T-helper 1 cell (primary cell): ENCODE measurements around the gene N4BP3.

ENCODE experiments used
- DNase-seq, 5 donors: peaks; one replicate each; pipeline ENCODE4 v3.0.0-alpha.2; 2012 to 2020

The N4BP3 gene

GRCh38 chr5:178104492-178104891 is 8.8 kb upstream of the N4BP3 start:
- no peak for DNase-seq

DNA sequence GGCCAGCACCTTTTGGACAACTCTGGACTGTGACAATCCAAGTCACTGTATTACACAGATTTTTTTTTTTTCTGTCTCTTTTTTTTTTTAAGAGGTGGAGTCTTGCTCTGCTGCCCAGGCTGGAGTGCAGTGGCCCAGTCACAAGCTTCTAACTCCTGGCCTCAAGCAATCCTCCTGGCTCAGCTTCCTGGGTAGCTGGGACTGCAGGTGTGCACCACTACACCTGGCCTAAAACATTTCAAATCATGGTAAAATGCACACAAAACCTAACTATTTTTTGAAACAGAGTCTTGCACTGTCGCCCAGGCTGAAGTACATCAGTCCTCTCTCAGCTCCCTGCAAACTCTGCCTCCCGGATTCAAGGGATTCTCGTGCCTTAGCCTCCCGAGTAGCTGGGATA is 7.2 kb upstream of the N4BP3 start:
- DNase-seq, result no peak

GRCh38 chr5:178106556-178107239 is 6.6 kb upstream of the N4BP3 start:
- DNase-seq, result no peak

DNA sequence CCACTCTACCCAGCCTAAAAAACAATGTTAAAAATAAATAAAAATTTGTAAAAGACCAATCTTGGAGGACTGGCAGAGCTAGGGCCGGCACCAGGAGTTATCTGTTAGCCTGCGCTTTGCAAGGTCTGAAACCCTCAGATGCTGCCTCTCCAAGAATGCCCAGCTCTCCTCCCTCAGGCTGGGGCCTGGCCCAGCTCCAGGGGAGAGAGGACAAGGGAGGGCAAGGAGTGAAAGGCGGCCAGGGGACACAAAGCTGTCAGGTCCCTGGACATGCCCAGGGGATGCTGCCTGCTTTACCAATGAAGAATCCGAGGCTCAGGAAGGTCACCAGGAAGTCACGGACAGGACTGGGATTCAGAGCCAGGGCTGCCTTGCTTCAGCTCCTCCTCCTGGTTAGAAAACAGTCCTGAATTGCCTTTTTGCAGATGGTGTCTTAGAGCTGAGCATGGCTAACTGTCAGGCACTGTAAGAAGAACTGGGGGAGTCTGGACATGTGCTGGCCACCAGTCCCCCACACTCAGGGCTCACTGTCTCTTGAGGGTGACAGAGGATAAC is 5.5 kb upstream of the N4BP3 start:
- no peak for DNase-seq

DNA sequence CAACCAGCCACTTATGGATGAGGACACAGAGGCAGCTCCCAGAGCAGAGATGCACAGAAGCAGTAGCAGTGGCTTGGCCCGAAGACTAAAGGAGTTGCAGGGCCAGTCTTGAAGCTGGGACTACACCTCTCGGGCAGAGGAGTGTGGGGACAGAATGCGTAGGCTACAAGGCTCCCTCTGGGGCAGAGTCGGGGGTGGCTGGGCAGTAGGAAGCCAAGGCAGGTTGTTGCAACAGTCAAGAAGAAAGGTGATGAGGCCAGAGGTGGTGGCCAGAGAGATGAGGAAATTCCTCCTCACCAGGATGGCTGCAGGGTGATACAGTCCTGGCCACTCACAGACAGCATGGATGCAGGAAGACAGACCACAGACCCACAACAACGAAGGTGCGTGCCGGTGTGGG is 4.9 kb upstream of the N4BP3 start:
- DNase-seq, result no peak

- DNase-seq, result no peak
Measured at GRCh38 chr5:178108966-178109365, 4.4 kb upstream of the N4BP3 start.

DNA sequence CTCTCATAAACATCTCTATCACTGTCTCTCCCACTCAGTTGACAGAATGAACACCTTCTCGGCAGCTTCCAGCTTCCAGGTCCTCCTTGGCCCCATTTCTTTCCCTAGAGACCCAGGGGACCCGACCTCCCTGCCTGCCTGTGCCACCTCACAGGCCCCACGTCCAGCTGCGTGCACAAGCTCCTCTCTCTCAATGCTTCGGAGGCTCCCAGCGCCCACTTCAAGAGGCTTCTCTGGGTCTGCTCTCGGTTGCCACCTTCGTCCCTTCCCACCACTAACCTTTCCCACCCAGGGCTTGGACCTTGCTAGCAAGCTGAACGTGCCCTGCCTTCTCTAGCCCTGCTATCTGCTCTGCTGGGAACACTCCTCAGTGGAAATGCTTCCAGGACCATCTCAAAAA is 2.8 kb upstream of the N4BP3 start:
- no peak for DNase-seq

- DNase-seq, result no peak
Measured at GRCh38 chr5:178111925-178112324, 1.4 kb upstream of the N4BP3 start.

DNA sequence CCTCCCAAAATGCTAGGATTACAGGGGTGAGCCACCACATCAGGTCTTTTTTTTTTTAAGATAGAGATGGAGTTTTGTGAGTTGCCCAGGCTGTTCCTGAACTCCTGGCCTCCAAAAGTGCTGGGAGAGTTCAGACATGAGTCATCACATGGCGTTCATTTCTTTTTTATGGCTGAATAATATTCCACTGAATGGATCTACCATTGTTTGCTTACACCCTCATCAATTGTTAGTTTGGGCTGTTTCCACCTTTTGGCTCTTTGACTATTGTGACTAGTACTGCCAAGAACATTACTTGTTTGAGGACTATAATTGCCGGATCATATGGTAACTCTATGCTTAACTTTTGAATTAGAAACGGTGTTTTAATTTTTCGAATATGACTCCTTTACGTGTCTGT is 787 bp upstream of the N4BP3 start:
- DNase-seq, result no peak

GRCh38 chr5:178113841-178114324 is 551 bp downstream of the N4BP3 start:
- DNase-seq, result peak in 1 of 5 donors; percentile 17

DNA sequence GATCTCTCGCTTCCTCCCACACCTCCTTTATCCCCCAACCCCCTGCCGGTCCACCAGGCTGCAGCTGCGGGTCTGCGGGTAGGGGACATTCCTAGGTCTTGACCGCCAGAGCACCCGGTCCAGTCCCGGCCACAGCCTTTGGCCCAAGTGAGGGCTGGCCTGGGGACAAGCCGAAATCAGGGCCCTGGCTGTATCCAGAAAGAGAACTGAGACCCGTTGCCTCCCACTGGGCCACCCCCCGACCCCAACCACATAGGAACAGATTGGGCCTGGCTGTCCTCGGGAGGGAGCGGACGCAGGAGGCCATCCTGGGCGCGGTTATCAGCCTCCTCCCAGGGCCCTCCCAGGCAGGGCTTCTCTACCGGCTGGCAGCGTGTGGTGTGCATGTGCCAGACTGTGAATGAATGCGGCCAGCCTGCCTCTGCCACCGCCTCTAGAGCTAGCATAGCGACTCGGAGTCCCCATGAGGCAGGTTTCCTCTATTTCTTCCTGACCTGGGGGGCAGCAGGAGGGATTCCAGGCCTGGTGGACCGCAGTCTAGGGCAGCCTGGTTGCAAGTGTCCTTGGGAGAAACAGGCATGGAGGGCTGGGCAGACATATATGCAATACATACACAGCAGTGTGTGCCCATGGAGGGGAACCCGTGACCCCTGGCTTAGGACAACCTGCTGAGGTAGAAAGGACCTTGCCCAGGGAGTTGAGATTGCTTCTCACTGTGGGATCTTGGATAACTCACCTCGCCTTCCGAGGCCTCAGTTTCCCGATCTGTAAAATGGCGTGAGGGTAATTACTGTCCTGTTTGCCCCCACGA is 1.2 kb downstream of the N4BP3 start:
- DNase-seq, result peak in 1 of 5 donors; percentile 37

GRCh38 chr5:178115136-178115813 is 1.9 kb downstream of the N4BP3 start:
- no peak for DNase-seq

DNA sequence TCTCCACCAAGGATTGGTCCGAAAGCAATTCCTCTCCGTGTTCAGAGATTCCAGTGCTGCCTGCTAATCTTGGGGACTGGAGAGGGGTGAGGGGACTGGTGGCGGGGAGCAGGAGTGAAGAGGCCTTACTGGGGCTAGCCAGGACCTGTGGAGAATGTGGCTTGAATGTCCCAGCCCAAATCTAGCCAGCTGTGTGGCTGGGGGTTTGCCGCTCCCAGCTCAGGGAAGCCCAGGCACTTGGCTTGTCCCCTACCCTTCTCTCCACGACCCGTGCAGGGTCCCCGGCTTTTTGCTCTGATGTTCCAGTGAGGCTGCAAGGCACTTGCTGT is 2.4 kb downstream of the N4BP3 start:
- no peak for DNase-seq

- peak; percentile 53 to 72 (median 62) for DNase-seq
Measured at GRCh38 chr5:178116143-178116885, 3.0 kb downstream of the N4BP3 start.

DNA sequence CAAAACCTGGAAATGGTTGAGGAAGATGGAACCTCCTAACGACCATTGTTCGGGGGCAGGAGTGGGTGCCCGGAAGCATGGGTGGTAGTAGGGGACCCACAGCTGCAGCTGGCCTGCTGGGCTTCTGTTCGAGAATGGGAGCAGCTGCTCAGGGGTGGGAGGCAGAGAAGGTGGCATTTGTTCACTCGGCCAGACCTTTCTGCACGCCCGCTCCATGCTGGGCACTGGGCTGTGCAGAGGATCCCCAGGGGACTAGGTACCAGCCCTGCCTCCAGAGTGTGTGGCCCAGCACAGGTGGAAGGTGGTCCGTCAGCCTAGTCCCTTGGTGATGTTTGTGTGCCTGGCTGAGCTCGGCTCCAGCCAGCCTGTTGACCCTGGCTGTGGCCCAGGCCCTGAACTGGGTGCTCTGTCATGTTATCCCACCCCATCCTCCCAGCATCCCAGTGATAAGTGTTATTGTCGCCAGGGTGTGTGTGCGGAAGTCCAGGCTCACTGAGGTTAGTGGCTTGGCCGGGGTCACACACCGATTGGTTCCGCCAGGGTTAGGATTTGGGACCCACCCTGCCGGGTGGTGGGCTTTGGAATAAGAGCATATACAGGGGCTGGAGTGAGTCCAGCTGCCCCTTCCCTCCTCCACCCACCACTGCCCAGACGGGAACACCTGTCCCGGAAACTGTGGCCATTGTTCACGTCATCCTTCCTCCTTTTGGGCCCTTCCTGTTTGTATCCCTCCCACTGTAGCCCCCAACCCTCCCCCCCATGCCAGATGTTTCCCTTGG is 4.8 kb downstream of the N4BP3 start:
- no peak for DNase-seq

- no peak for DNase-seq
Measured at GRCh38 chr5:178119915-178120606, 6.7 kb downstream of the N4BP3 start.

DNA sequence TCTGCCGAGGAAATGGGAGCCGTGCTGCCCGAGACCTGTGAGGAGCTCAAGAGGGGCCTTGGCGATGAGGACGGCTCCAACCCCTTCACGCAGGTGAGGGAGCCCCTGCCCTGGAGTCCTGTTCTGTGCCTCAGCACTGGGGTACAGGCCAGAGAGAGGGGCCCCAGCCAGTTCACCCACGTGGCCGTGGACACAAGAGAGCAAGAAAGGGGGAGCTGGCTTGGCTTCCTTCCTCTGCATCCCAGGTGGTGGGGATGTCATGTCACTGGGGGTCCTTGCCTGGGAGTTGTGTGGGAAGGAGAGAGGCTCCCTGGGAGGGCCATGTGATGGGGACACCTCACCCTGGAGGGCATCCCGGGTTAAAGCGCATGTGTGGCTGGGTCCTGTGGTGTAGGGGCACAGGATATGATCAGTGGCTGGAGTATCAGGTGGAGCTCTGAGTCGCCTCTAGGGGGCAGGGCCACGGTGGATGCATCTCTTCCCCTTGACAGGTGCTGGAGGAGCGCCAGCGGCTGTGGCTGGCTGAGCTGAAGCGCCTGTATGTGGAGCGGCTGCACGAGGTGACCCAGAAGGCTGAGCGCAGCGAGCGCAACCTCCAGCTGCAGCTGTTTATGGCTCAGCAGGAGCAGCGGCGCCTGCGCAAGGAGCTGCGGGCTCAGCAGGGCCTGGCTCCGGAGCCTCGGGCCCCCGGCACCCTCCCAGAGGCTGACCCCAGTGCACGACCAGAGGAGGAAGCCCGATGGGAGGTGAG is 7.5 kb downstream of the N4BP3 start:
- DNase-seq, result peak; percentile 67 to 85 (median 79)

GRCh38 chr5:178121391-178122276 is 8.3 kb downstream of the N4BP3 start:
- no peak for DNase-seq

- DNase-seq, result no peak
Measured at GRCh38 chr5:178122346-178122745, 9.0 kb downstream of the N4BP3 start.
